Measurements from ENCODE around the gene UBL7. TPM values are rescaled to one million over a fixed set of nuclear protein-coding genes. Genes with fewer than 3 reads are reported as not detected.

UBL7 gene
- total RNA-seq, 1 donor from 2014 or later, result 39.8 TPM

DNA sequence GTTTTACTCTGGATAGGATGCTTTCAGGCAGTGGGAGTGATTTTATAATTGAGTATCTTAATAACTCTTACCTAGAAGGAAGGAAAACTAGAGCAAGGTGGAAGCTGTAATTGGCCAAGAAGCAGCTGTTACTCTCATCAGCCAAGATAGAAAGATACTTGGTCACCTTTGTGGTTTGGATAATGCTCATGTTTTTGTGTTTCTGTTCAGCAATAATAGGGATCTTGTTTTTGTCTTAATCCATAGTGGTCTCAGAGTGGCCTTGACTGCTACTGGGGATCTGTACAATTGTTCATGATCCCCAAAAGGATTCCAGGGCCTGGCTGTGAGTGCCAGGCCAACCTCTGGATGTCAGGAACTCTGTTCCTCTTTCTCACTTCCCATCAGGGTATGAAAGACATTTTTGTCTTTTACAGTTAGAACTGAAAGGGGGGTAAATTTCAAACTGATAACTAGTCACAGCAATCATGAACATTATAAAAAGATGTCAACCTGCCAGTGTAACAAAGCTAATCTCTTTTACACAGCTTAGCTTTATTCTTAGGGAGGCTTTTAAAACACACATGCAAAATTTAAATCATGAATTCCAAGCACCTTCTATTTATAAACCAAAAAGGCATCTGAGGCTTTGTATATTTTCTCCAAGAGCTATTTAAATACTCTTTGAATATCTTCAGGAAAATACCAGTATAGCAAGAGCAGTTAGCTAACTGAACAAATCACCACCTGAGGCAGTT, 6.0 kb downstream of the UBL7 start:
- intact Hi-C loops (cut with DNase I), result no loop called here
- H3K27ac ChIP-seq, result no peak overlapping the region
- no peak overlapping the region for H3K4me3 ChIP-seq
- H3K9me3 ChIP-seq, result no peaks in the 10 kb centered on the region
- peaks cover 0 to 75% of the 10 kb centered on the region in 2 donors for H3K36me3 ChIP-seq
- TF ChIP-seq, protein P1, sequence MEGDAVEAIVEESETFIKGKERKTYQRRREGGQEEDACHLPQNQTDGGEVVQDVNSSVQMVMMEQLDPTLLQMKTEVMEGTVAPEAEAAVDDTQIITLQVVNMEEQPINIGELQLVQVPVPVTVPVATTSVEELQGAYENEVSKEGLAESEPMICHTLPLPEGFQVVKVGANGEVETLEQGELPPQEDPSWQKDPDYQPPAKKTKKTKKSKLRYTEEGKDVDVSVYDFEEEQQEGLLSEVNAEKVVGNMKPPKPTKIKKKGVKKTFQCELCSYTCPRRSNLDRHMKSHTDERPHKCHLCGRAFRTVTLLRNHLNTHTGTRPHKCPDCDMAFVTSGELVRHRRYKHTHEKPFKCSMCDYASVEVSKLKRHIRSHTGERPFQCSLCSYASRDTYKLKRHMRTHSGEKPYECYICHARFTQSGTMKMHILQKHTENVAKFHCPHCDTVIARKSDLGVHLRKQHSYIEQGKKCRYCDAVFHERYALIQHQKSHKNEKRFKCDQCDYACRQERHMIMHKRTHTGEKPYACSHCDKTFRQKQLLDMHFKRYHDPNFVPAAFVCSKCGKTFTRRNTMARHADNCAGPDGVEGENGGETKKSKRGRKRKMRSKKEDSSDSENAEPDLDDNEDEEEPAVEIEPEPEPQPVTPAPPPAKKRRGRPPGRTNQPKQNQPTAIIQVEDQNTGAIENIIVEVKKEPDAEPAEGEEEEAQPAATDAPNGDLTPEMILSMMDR (IDR thresholded peaks at IDR 0.05), result no peak
- TF ChIP-seq POLR2A (IDR thresholded peaks at IDR 0.05), result no peak
- no peak for TF ChIP-seq POLR2AphosphoS5 (IDR thresholded peaks at IDR 0.05; ENCODE audit: insufficient read depth in 1 of 2, low read depth in 1 of 2)
- no peaks in the 10 kb centered on the region for H3K27me3 ChIP-seq
- peaks cover 8% of the 10 kb centered on the region for H3K4me1 ChIP-seq
- DNase-seq (ENCODE audit: extremely low spot score in 2 of 2), result no peak

DNA sequence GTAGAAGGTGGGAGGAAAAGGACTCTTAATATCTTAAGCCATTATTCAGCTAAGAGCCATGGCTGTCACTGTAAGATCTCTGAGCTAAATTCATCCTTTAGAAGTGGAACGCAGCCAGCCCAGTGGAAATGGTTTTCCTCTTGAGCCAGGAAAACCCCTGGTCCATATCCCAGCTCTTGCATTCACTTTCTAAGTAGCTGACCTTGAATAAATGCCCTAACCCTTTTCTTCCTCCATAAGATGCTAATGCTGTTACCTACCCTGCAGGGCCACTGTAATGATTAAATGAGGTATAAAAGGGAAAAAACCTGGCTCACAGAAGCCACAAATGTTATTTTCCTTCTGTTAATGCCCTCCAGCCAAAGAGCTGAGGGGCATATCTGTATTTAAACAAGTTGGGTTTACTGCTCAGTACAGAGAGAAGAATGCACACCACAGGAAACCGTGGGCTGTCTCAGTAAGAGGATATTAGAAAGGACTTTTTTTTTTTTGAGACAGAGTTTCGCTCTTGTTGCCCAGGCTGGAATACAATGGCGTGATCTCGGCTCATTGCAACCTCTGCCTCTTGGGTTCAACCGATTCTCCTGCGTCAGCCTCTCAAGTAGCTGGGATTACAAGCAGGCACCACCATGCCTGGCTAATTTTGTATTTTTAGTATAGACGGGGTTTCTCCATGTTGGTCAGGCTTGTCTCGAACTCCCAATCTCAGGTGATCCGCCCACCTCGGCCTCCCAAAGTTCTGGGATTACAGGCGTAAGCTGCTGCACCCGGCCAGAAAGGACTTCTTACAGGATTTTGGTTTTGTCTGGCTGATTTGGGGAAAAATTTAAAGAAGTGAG, 6.8 kb downstream of the UBL7 start:
- peaks cover 5% of the 10 kb centered on the region for H3K4me1 ChIP-seq
- TF ChIP-seq POLR2AphosphoS5 (IDR thresholded peaks at IDR 0.05; ENCODE audit: insufficient read depth in 1 of 2, low read depth in 1 of 2) (no peak), POLR2A (IDR thresholded peaks at IDR 0.05) (no peak)
- TF ChIP-seq, protein P1 (IDR thresholded peaks at IDR 0.05), result no peak
- H3K4me3 ChIP-seq, result no peak overlapping the region
- DNase-seq (ENCODE audit: extremely low spot score in 2 of 2), result no peak
- peaks cover 0 to 81% of the 10 kb centered on the region in 2 donors for H3K36me3 ChIP-seq
- H3K9me3 ChIP-seq, result no peaks in the 10 kb centered on the region
- H3K27ac ChIP-seq, result no peak overlapping the region
- H3K27me3 ChIP-seq, result no peaks in the 10 kb centered on the region
- intact Hi-C loops (cut with DNase I), result no loop called here

DNA sequence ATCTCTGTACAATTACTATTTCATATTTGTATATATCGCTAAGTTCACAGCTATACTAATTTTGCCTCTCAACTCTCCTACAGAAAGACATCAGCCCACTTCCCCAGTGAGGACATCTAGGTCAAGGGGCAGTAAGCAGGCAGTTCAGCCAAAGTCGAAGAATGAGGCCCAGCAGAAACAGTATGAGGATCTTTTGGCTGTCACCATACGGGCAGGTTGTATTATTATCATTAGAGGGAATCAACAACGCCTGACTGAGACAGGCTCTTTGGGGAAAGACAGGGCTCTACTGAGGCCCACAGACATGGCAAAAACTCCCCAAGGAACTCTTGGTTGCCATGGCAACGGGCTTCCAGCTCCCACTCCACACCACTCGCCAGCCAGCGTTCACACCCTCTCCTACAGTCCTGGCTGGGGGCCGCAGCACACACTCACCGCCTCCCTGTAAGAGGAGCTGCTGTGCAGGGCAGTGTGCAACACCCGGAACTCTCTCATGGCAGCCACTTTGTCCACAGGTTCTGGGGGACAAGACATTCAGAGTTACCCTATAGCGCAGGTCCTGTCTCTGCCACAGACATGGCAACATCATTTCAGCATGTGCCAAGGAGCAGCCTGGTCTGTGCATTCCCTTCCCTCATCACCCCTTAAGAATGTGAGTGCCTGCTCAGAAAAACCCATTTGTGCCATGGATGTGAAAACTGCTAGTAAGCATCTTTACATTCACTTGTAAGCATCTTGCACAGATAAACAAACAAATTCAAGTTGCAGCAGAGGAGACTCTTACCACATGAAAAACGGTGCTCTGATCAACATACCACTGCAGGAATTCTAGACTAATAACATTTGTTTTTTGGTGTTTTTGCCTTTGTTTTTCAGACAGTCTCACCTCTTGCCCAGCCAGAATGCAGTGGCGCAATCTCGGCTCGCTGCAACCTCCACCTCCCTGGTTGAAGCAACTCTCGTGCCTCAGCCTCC, 8.8 kb downstream of the UBL7 start:
- Histone ChIP-seq H3K27ac (no peak overlapping the region), H3K4me1 (no peaks in the 10 kb centered on the region), H3K36me3 (peaks cover 0 to 86% of the 10 kb centered on the region in 2 donors), H3K27me3 (no peaks in the 10 kb centered on the region), H3K9me3 (no peaks in the 10 kb centered on the region), H3K4me3 (no peak overlapping the region)
- intact Hi-C loops (cut with DNase I), result no loop called here
- DNase-seq (ENCODE audit: extremely low spot score in 2 of 2), result no peak
- TF ChIP-seq, protein P1 (IDR thresholded peaks at IDR 0.05), result no peak
- TF ChIP-seq POLR2A (IDR thresholded peaks at IDR 0.05) (no peak), POLR2AphosphoS5 (IDR thresholded peaks at IDR 0.05; ENCODE audit: insufficient read depth in 1 of 2, low read depth in 1 of 2) (no peak)

DNA sequence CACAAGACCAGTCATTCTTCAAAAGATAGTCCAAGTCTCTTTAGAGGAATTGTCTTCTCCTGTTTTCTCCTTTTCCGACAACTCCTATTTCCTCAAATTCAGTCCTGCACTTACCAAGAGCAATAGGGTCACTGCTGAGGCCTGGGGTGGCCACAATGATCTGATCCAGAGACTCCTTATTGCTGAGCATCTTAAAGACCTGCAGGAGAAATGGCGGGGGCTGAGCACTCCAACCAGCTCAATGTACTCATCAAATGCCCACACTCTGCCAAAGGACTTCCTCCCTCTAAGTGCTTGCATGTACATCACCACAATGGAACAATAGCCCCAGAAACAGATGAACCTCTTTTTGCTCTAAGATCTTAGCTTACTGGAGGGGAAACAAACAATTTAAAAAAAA, 9.6 kb downstream of the UBL7 start:
- no peak overlapping the region for H3K4me3 ChIP-seq
- peaks cover 0 to 87% of the 10 kb centered on the region in 2 donors for H3K36me3 ChIP-seq
- H3K27me3 ChIP-seq, result no peaks in the 10 kb centered on the region
- DNase-seq (ENCODE audit: extremely low spot score in 2 of 2), result no peak
- no peaks in the 10 kb centered on the region for H3K9me3 ChIP-seq
- no peak for TF ChIP-seq POLR2A (IDR thresholded peaks at IDR 0.05)
- no peak for TF ChIP-seq POLR2AphosphoS5 (IDR thresholded peaks at IDR 0.05; ENCODE audit: insufficient read depth in 1 of 2, low read depth in 1 of 2)
- TF ChIP-seq, protein P1 (IDR thresholded peaks at IDR 0.05), result no peak
- intact Hi-C loops (cut with DNase I), result no loop called here
- no peak overlapping the region for H3K27ac ChIP-seq
- H3K4me1 ChIP-seq, result no peaks in the 10 kb centered on the region
